ENCODE data around the gene S100A2. TPM values are rescaled to one million over a fixed set of nuclear protein-coding genes. Genes with fewer than 3 reads are reported as not detected.
"Not testable (repeated sequence)": the region's sequence is repeated elsewhere in the genome, so short reads cannot be mapped to it uniquely, and the experiment has no call there.

The S100A2 gene
- total RNA-seq, 6 experiments from 2014 or later: not detected

GRCh38 chr1:153577138-153577537 lies 11.5 kb upstream of the S100A2 start:
- ATAC-seq (no peak), DNase-seq (no peak)
- Histone ChIP-seq H3K27ac (no peak overlapping the region), H3K4me3 (no peak overlapping the region), H3K4me1 (peaks cover 0 to 3% (median 0%) of the 10 kb centered on the region in 4 donors), H3K9me3 (no peaks in the 10 kb centered on the region), H3K27me3 (no peaks in the 10 kb centered on the region), H3K36me3 (no peaks in the 10 kb centered on the region)
- 66% methylated on average over 4 of the region's 4 CpGs for WGBS (ENCODE audit: insufficient coverage, low coverage, low lambda C conversion rate, missing lambda C conversion rate)
- TF ChIP-seq CTCF (IDR thresholded peaks at IDR 0.05) (no peak), POLR2A (IDR thresholded peaks at IDR 0.05) (no peak)
- intact Hi-C loops (cut with DNase I): loop anchor here in 1 of 2 donors (10.0 kb wide), 1 partner anchor 68 kb away; no protein-coding TSS in a partner anchor

GRCh38 chr1:153575497-153575896 lies 9.9 kb upstream of the S100A2 start:
- H3K27ac ChIP-seq, H3K36me3 ChIP-seq, ATAC-seq, H3K27me3 ChIP-seq, DNase-seq, H3K4me1 ChIP-seq, H3K4me3 ChIP-seq, H3K9me3 ChIP-seq: not testable (repeated sequence)
- intact Hi-C loops (cut with DNase I): loop anchor here in 1 of 2 donors (10.0 kb wide), 1 partner anchor 69 kb away; no protein-coding TSS in a partner anchor
- WGBS (ENCODE audit: insufficient coverage, low coverage, low lambda C conversion rate, missing lambda C conversion rate): 75% methylated on average over 7 of the region's 10 CpGs

- DNase-seq, H3K27me3 ChIP-seq, H3K9me3 ChIP-seq, H3K4me1 ChIP-seq, ATAC-seq, H3K4me3 ChIP-seq, H3K36me3 ChIP-seq, H3K27ac ChIP-seq: not testable (repeated sequence)
- WGBS (ENCODE audit: insufficient coverage, low coverage, low lambda C conversion rate, missing lambda C conversion rate): 100% methylated on average over 1 of the region's 35 CpGs
- intact Hi-C loops (cut with DNase I): loop anchor here in 1 of 2 donors (10.0 kb wide), 1 partner anchor 70 kb away; no protein-coding TSS in a partner anchor
Observed at GRCh38 chr1:153575081-153575491, 9.4 kb upstream of the S100A2 start.

GRCh38 chr1:153573351-153573750 lies 7.7 kb upstream of the S100A2 start:
- DNase-seq: no peak
- no peak for ATAC-seq
- Histone ChIP-seq H3K27ac (no peak overlapping the region), H3K4me3 (no peak overlapping the region), H3K36me3 (no peaks in the 10 kb centered on the region), H3K27me3 (no peaks in the 10 kb centered on the region), H3K4me1 (peaks cover 0 to 6% (median 1%) of the 10 kb centered on the region in 4 donors), H3K9me3 (no peaks in the 10 kb centered on the region)
- TF ChIP-seq CTCF (IDR thresholded peaks at IDR 0.05) (no peak), POLR2A (IDR thresholded peaks at IDR 0.05) (no peak)
- WGBS (ENCODE audit: insufficient coverage, low coverage, low lambda C conversion rate, missing lambda C conversion rate): 58% methylated on average over 3 of the region's 3 CpGs
- intact Hi-C loops (cut with DNase I): loop anchor here in 1 of 2 donors (10.0 kb wide), 1 partner anchor 71 kb away; no protein-coding TSS in a partner anchor

GRCh38 chr1:153572569-153573015 lies 6.9 kb upstream of the S100A2 start:
- DNase-seq (peak; percentile 86 to 89 (median 88)), ATAC-seq (peak; percentile 90 to 98 (median 97))
- Histone ChIP-seq H3K27ac (no peak overlapping the region), H3K4me3 (no peak overlapping the region), H3K9me3 (no peaks in the 10 kb centered on the region), H3K4me1 (peaks cover 0 to 7% (median 1%) of the 10 kb centered on the region in 4 donors), H3K36me3 (no peaks in the 10 kb centered on the region), H3K27me3 (no peaks in the 10 kb centered on the region)
- intact Hi-C loops (cut with DNase I): loop anchor here in 1 of 2 donors (10.0 kb wide), 1 partner anchor 72 kb away; no protein-coding TSS in a partner anchor
- WGBS (ENCODE audit: insufficient coverage, low coverage, low lambda C conversion rate, missing lambda C conversion rate): 0% methylated on average over 3 of the region's 3 CpGs
- TF ChIP-seq CTCF (IDR thresholded peaks at IDR 0.05): peak; percentile 89 to 95 (median 92)
- TF ChIP-seq POLR2A (IDR thresholded peaks at IDR 0.05): no peak

Data from right lobe of liver (tissue), 6 donors.